Muscle layer of duodenum (tissue), 2 donors: ENCODE data around the gene SLA2.
A peak's percentile ranks its signal among the peaks of the same experiment; 100 is the strongest.

ENCODE experiments used
- H3K27ac ChIP-seq: one replicate; pipeline ENCODE4 v1.7.0; 2013; ENCODE audit warnings: mild to moderate bottlenecking, low read length
- H3K27me3 ChIP-seq: one replicate; pipeline ENCODE4 v1.7.0; 2013; ENCODE audit warnings: low read depth, mild to moderate bottlenecking, control low read depth, low read length
- H3K36me3 ChIP-seq, 2 donors: one replicate each; pipeline ENCODE4 v1.7.0; 2013; ENCODE audit warnings: low read length in 2 of 2, control low read depth in 1 of 2, mild to moderate bottlenecking in 1 of 2; ENCODE audit not compliant: insufficient read depth in 2 of 2, control insufficient read depth in 1 of 2
- H3K4me1 ChIP-seq, 2 donors: one replicate each; pipeline ENCODE4 v1.7.0; 2013; ENCODE audit warnings: low read length in 2 of 2, mild to moderate bottlenecking in 2 of 2, control low read depth in 1 of 2, moderate library complexity in 1 of 2; ENCODE audit not compliant: insufficient read depth in 2 of 2, control insufficient read depth in 1 of 2
- H3K4me3 ChIP-seq, 2 donors: one replicate each; pipeline ENCODE4 v1.7.0; 2013; ENCODE audit warnings: low read length in 2 of 2, low read depth in 1 of 2, mild to moderate bottlenecking in 1 of 2
- H3K9me3 ChIP-seq, 2 donors: one replicate each; pipeline ENCODE4 v1.7.0; 2013; ENCODE audit warnings: low read length in 2 of 2, control low read depth in 1 of 2, mild to moderate bottlenecking in 1 of 2; ENCODE audit not compliant: control insufficient read depth in 1 of 2
- donor health status: healthy.

The SLA2 gene

GRCh38 chr20:36606158-36607066 lies 39.6 kb downstream of the SLA2 start:
- no peaks in the 10 kb centered on the region for H3K9me3 ChIP-seq
- H3K4me3 ChIP-seq, result peak overlapping the region; percentile 96 to 98
- H3K4me1 ChIP-seq, result peaks cover 12 to 16% of the 10 kb centered on the region in 2 donors
- peaks cover 20 to 35% of the 10 kb centered on the region in 2 donors for H3K36me3 ChIP-seq
- H3K27me3 ChIP-seq, result no peaks in the 10 kb centered on the region
- peak overlapping the region; percentile 94 for H3K27ac ChIP-seq

GRCh38 chr20:36605399-36606157 lies 40.4 kb downstream of the SLA2 start, which contains the start of gene RAB5IF:
Gene RAB5IF (plus strand): TSS chr20:36605779. CDS start chr20:36605952, 173 bp downstream.
- peaks cover 12 to 16% of the 10 kb centered on the region in 2 donors for H3K4me1 ChIP-seq

GRCh38 chr20:36604952-36605398 lies 41.0 kb downstream of the SLA2 start:
- Histone ChIP-seq H3K27ac (peak overlapping the region; percentile 89), H3K36me3 (peaks cover 15 to 22% of the 10 kb centered on the region in 2 donors), H3K9me3 (no peaks in the 10 kb centered on the region), H3K27me3 (no peaks in the 10 kb centered on the region), H3K4me3 (peak overlapping the region; percentile 44 to 96), H3K4me1 (peaks cover 12 to 16% of the 10 kb centered on the region in 2 donors)

More at GRCh38 chr20:36605399-36606157, 40.4 kb downstream of the SLA2 start, which contains the start of gene RAB5IF:
- H3K4me3 ChIP-seq, result peak within 1 kb of the TSS; percentile 96 to 98
- H3K27me3 ChIP-seq, result no peaks in the 10 kb centered on the region
- peaks cover 15 to 27% of the 10 kb centered on the region in 2 donors for H3K36me3 ChIP-seq
- H3K9me3 ChIP-seq, result no peaks in the 10 kb centered on the region
- peak within 1 kb of the TSS; percentile 94 for H3K27ac ChIP-seq

GRCh38 chr20:36601540-36601939 lies 44.5 kb downstream of the SLA2 start:
- Histone ChIP-seq H3K9me3 (no peaks in the 10 kb centered on the region), H3K27me3 (no peaks in the 10 kb centered on the region), H3K36me3 (peaks cover 0 to 4% of the 10 kb centered on the region in 2 donors), H3K4me3 (no peak overlapping the region), H3K27ac (no peak overlapping the region), H3K4me1 (peaks cover 2 to 3% of the 10 kb centered on the region in 2 donors)

GRCh38 chr20:36599912-36600345 lies 46.1 kb downstream of the SLA2 start:
- Histone ChIP-seq H3K27me3 (no peaks in the 10 kb centered on the region), H3K4me3 (no peak overlapping the region), H3K9me3 (no peaks in the 10 kb centered on the region), H3K4me1 (no peaks in the 10 kb centered on the region), H3K27ac (no peak overlapping the region), H3K36me3 (no peaks in the 10 kb centered on the region)

- Histone ChIP-seq H3K27me3 (no peaks in the 10 kb centered on the region), H3K36me3 (peaks cover 4% of the 10 kb centered on the region in 2 donors), H3K4me1 (no peaks in the 10 kb centered on the region), H3K4me3 (no peak overlapping the region), H3K9me3 (no peaks in the 10 kb centered on the region), H3K27ac (no peak overlapping the region)
These were observed 52.6 kb downstream of the SLA2 start for GRCh38 chr20:36593347-36593929.

- Histone ChIP-seq H3K9me3 (no peaks in the 10 kb centered on the region), H3K27ac (no peak overlapping the region), H3K4me1 (no peaks in the 10 kb centered on the region), H3K36me3 (peaks cover 4 to 7% of the 10 kb centered on the region in 2 donors), H3K4me3 (no peak overlapping the region), H3K27me3 (no peaks in the 10 kb centered on the region)
These were observed 53.9 kb downstream of the SLA2 start for GRCh38 chr20:36591854-36592641.

GRCh38 chr20:36591281-36591680 lies 54.7 kb downstream of the SLA2 start:
- H3K36me3 ChIP-seq, result peaks cover 4 to 8% of the 10 kb centered on the region in 2 donors

GRCh38 chr20:36587388-36588070 lies 58.5 kb downstream of the SLA2 start:
- Histone ChIP-seq H3K27ac (no peak overlapping the region), H3K27me3 (no peaks in the 10 kb centered on the region), H3K4me3 (no peak overlapping the region), H3K9me3 (no peaks in the 10 kb centered on the region), H3K36me3 (peaks cover 9 to 16% of the 10 kb centered on the region in 2 donors), H3K4me1 (no peaks in the 10 kb centered on the region)

More at GRCh38 chr20:36591281-36591680, 54.7 kb downstream of the SLA2 start:
- Histone ChIP-seq H3K9me3 (no peaks in the 10 kb centered on the region), H3K27ac (no peak overlapping the region), H3K27me3 (no peaks in the 10 kb centered on the region), H3K4me3 (no peak overlapping the region), H3K4me1 (no peaks in the 10 kb centered on the region)
